Measurements from ENCODE around the gene TPRKB. TPM values are rescaled to one million over a fixed set of nuclear protein-coding genes. Genes with fewer than 3 reads are reported as not detected.
"Not testable (repeated sequence)": the region's sequence is repeated elsewhere in the genome, so short reads cannot be mapped to it uniquely, and the experiment has no call there.

TPRKB gene
- total RNA-seq (2014; rRNA removed; shearing (Covaris generic)) (20.1 and 24.4 TPM in 2 replicates), polyA plus RNA-seq (2016; fragmentation: Nextera tagmentation; extraction: Ambion mirVana) (57.2 and 59.6 TPM in 2 replicates)

DNA sequence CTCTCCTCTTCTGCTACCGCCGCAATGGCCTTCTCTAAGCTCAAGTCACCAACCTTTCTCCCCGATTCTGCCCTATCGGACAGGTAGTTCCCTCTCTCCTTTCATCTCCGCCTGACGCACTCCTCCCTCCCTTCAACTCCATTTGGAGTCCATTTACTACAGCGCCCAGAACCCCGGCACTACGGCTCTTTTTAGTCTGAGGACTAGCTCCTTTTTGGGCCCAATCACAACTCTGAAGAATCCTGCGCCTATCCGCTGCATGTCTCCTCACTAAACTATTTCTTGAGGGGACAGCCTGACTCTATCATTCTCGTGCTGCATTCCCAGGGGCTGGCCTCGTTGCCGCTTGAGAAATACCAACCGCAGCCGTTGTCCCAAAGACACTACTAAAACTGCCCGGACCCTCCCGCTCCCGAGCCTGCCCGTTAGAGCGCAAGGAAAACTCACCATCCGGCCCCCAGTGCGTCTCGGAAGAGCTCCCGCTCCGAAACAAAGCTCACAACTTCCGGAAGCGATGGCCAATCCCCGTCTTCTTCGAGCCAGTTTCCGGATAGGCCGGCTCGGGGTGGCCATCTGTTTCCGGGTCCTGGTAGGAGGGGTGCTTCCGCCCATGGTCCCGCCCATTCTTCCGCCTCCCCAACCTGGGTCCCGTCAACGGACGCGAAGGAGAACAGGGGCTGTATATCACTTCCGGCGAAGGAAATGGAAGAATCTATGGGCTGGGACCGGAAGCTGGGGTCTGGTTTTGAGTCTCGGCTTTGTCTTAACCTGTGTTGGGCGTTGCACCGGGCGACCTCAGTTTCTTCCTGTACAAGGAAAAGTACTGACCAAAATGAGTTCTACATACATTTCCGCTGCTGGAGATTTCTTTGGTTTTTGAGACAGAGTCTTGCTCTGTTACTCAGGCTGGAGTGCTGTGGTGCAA is at the start of gene TPRKB:
Gene TPRKB, minus strand, starts transcription at position 491 of the 925 bp plus-strand sequence. CDS start 2,776 bp downstream, outside the sequence.
- Histone ChIP-seq H2AFZ (peak within 1 kb of the TSS; percentile 97), H3K36me3 (ENCODE audit: low read depth) (peaks cover 8% of the 10 kb centered on the region; the same call in 1 of the 2 replicates), H3K27me3 (replicated peaks; ENCODE audit: insufficient read depth) (no peaks in the 10 kb centered on the region), H4K20me1 (ENCODE audit: insufficient read depth) (no peaks in the 10 kb centered on the region), H3K9me3 (ENCODE audit: low read depth) (no peaks in the 10 kb centered on the region), H3F3A (ENCODE audit: insufficient read depth) (peaks cover 8% of the 10 kb centered on the region; the same call in 1 of the 2 replicates), H3K9ac (peak within 1 kb of the TSS; percentile 90), H3K4me3 (peak within 1 kb of the TSS; percentile 96), H3K4me1 (ENCODE audit: insufficient read depth) (peaks cover 13% of the 10 kb centered on the region), H3K4me2 (ENCODE audit: unreplicated experiment) (peak within 1 kb of the TSS; percentile 95), H3K9me2 (ENCODE audit: insufficient read depth) (no peaks in the 10 kb centered on the region), H3K79me2 (ENCODE audit: insufficient read depth) (peaks cover 26% of the 10 kb centered on the region), H3K27ac (peak within 1 kb of the TSS; percentile 50)
- in situ Hi-C loops (cut with MboI) = no loop called here
- 1 to 2% methylated on average over 49 of the region's 49 CpGs for WGBS, 2 experiments (ENCODE audit: low coverage in 1 of 2, low lambda C conversion rate in 2 of 2, missing lambda C conversion rate in 2 of 2)
- TF ChIP-seq EZH2phosphoT487 (IDR thresholded peaks at IDR 0.05; ENCODE audit: insufficient read depth, low read depth) = no peak
- no peak for TF ChIP-seq EZH2 (IDR thresholded peaks at IDR 0.05; ENCODE audit: insufficient read depth, poor library complexity, severe bottlenecking)
- DNase-seq = peak; percentile 98

DNA sequence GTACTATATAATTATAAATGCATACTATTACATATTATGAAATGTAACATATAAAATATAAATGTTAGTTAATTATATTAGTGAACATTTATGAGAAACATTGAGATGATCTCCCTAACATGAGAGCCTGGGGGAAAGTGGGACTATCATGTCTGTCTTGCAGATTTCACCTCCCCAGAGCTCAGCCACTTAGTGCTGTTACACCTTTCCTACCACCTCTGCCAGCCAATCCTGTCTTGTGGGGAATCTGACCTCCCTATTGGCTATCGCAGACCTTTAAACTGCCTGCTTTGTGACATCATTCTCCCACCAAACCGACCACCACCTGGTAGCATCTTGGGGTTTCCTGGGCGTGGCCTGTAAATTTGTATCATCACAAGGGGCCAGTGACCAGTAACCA is 46.7 kb upstream of the TPRKB start, which contains the start of gene C2orf78:
Gene C2orf78, plus strand, starts transcription at position 301 of the 400 bp plus-strand sequence. CDS start 127 bp downstream, outside the sequence.
- H3K27me3 ChIP-seq (replicated peaks; ENCODE audit: insufficient read depth); H3K36me3 ChIP-seq (ENCODE audit: low read depth); H3K4me2 ChIP-seq (ENCODE audit: unreplicated experiment); H3K9me3 ChIP-seq (ENCODE audit: low read depth); H4K20me1 ChIP-seq (ENCODE audit: insufficient read depth); H3K4me3 ChIP-seq; H3F3A ChIP-seq (ENCODE audit: insufficient read depth); DNase-seq; H3K9me2 ChIP-seq (ENCODE audit: insufficient read depth); H3K4me1 ChIP-seq (ENCODE audit: insufficient read depth); in situ Hi-C loops (cut with MboI); H3K9ac ChIP-seq; H3K27ac ChIP-seq: not testable (repeated sequence)
- H3K79me2 ChIP-seq (ENCODE audit: insufficient read depth) = peaks cover 10% of the 10 kb centered on the region
- no CpG with 5 or more reads among the region's 3 CpGs for WGBS, 2 experiments (ENCODE audit: low coverage in 1 of 2, low lambda C conversion rate in 2 of 2, missing lambda C conversion rate in 2 of 2)
- peak within 1 kb of the TSS; percentile 70 for H2AFZ ChIP-seq

DNA sequence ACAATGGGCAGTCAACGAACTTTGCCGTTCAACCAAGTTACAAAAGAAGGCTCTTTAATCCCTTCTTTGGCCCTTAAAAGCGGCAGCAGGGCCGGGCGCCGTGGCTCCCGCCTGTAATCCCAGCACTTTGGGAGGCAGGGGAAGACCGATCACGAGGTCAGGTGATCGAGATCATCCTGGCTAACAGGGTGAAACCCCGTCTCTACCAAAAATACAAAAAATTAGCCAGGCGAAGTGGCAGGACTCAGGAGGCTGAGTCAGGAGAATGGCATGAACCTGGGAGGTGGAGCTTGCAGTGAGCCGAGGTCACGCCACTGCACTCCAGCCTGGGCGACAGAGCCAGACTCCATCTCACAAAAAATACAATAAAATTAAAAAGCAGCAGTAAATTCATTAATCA is 46.3 kb upstream of the TPRKB start:
- H3K9ac ChIP-seq; H3K27ac ChIP-seq; H3K4me1 ChIP-seq (ENCODE audit: insufficient read depth); DNase-seq; H3K4me2 ChIP-seq (ENCODE audit: unreplicated experiment); H3K9me3 ChIP-seq (ENCODE audit: low read depth); H4K20me1 ChIP-seq (ENCODE audit: insufficient read depth); H3K27me3 ChIP-seq (replicated peaks; ENCODE audit: insufficient read depth); H3K36me3 ChIP-seq (ENCODE audit: low read depth); H3K4me3 ChIP-seq; H3K9me2 ChIP-seq (ENCODE audit: insufficient read depth); in situ Hi-C loops (cut with MboI); H3F3A ChIP-seq (ENCODE audit: insufficient read depth): not testable (repeated sequence)
- 65 to 67% methylated on average over 15 of the region's 15 CpGs for WGBS, 2 experiments (ENCODE audit: low coverage in 1 of 2, low lambda C conversion rate in 2 of 2, missing lambda C conversion rate in 2 of 2)
- Histone ChIP-seq H3K79me2 (ENCODE audit: insufficient read depth) (peaks cover 15% of the 10 kb centered on the region), H2AFZ (peak overlapping the region; percentile 70)

DNA sequence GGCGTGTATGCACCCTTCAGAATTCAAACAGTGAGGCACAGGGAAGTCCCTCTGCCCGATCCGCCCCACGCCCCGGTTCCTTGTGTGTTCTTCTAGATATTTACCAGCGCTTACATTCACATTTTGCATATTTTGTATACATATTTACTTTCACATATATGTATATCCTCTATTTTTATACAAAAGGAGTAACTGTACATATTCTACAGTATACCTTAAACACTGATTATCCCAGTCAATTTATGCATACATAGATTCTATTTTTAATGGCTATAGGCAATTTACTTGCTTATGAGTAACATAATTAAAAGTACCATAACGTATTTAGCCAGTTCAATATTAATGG is 43.1 kb upstream of the TPRKB start:
- 1 to 2% methylated on average over 7 of the region's 7 CpGs for WGBS, 2 experiments (ENCODE audit: low coverage in 1 of 2, low lambda C conversion rate in 2 of 2, missing lambda C conversion rate in 2 of 2)
- Histone ChIP-seq H3K9me3 (ENCODE audit: low read depth) (no peaks in the 10 kb centered on the region), H4K20me1 (ENCODE audit: insufficient read depth) (0 out of 2 replicates have a peak, but pooled peaks cover 3% of the 10 kb centered on the region), H3K9ac (peak overlapping the region; percentile 100), H3K4me2 (ENCODE audit: unreplicated experiment) (peak overlapping the region; percentile 57), H3F3A (ENCODE audit: insufficient read depth) (peaks cover 6% of the 10 kb centered on the region; the same call in 1 of the 2 replicates), H3K79me2 (ENCODE audit: insufficient read depth) (peaks cover 47% of the 10 kb centered on the region), H3K27me3 (replicated peaks; ENCODE audit: insufficient read depth) (no peaks in the 10 kb centered on the region), H2AFZ (peak overlapping the region; percentile 96), H3K4me1 (ENCODE audit: insufficient read depth) (peaks cover 25% of the 10 kb centered on the region), H3K4me3 (peak overlapping the region; percentile 96), H3K27ac (no peak overlapping the region), H3K36me3 (ENCODE audit: low read depth) (peaks cover 16% of the 10 kb centered on the region), H3K9me2 (ENCODE audit: insufficient read depth) (no peaks in the 10 kb centered on the region)
- DNase-seq = no peak
- no peak for TF ChIP-seq EZH2phosphoT487 (IDR thresholded peaks at IDR 0.05; ENCODE audit: insufficient read depth, low read depth)
- in situ Hi-C loops (cut with MboI) = no loop called here

Data from GM23248 (cell line).